SW480 (cell line): ENCODE data around the gene BPIFA2.
"Not testable (repeated sequence)": the region's sequence is repeated elsewhere in the genome, so short reads cannot be mapped to it uniquely, and the experiment has no call there.

Experiments
- DNase-seq: peaks from one replicate; pipeline ENCODE4 v3.0.0-alpha.2; 2016; ENCODE audit warnings: low spot score

BPIFA2 gene

GRCh38 chr20:33167859-33168258, at the start of gene BPIFA2:
TSS of gene BPIFA2 (plus strand) at chr20:33168159. CDS start at chr20:33169146, 987 bp downstream.
- no peak for DNase-seq

GRCh38 chr20:33119725-33120720, 47.9 kb upstream of the BPIFA2 start:
- peak; percentile 42 for DNase-seq

- DNase-seq, result no peak
Measured at GRCh38 chr20:33120934-33121333, 47.0 kb upstream of the BPIFA2 start.

GRCh38 chr20:33122297-33122696, 45.7 kb upstream of the BPIFA2 start:
- DNase-seq, result not testable (repeated sequence)

- DNase-seq, result no peak
Measured at GRCh38 chr20:33124261-33124660, 43.7 kb upstream of the BPIFA2 start.

- no peak for DNase-seq
Measured at GRCh38 chr20:33124994-33125393, 43.0 kb upstream of the BPIFA2 start.

GRCh38 chr20:33125983-33126382, 42.0 kb upstream of the BPIFA2 start:
- no peak for DNase-seq

- no peak for DNase-seq
Measured at GRCh38 chr20:33127422-33128097, 40.4 kb upstream of the BPIFA2 start.

GRCh38 chr20:33130568-33131061, 37.3 kb upstream of the BPIFA2 start:
- no peak for DNase-seq

GRCh38 chr20:33131949-33132473, 35.9 kb upstream of the BPIFA2 start:
- DNase-seq, result no peak

GRCh38 chr20:33132513-33133372, 35.2 kb upstream of the BPIFA2 start:
- DNase-seq, result no peak

GRCh38 chr20:33133373-33133941, 34.5 kb upstream of the BPIFA2 start:
- no peak for DNase-seq

GRCh38 chr20:33137195-33137594, 30.8 kb upstream of the BPIFA2 start:
- no peak for DNase-seq

- DNase-seq, result no peak
Measured at GRCh38 chr20:33139467-33139866, 28.5 kb upstream of the BPIFA2 start.

- no peak for DNase-seq
Measured at GRCh38 chr20:33145521-33145920, 22.4 kb upstream of the BPIFA2 start.

- no peak for DNase-seq
Measured at GRCh38 chr20:33147299-33147698, 20.7 kb upstream of the BPIFA2 start.

GRCh38 chr20:33148040-33148439, 19.9 kb upstream of the BPIFA2 start:
- DNase-seq, result no peak

GRCh38 chr20:33154252-33154651, 13.7 kb upstream of the BPIFA2 start:
- no peak for DNase-seq

GRCh38 chr20:33158637-33159385, 9.1 kb upstream of the BPIFA2 start:
- no peak for DNase-seq

GRCh38 chr20:33159713-33160112, 8.2 kb upstream of the BPIFA2 start:
- DNase-seq, result no peak

GRCh38 chr20:33160681-33161080, 7.3 kb upstream of the BPIFA2 start:
- DNase-seq, result no peak
